Dermis microvascular lymphatic vessel endothelial cell (primary cell): ENCODE results near the gene VPREB3. TPM values are rescaled to one million over a fixed set of nuclear protein-coding genes. Genes with fewer than 3 reads are reported as not detected.

Experiments
- total RNA-seq: library from RNA; depleted of rRNA; stranded (reverse); fragments of >200 nt; gene quantifications from 2 replicates; pipeline ENCODE4 v1.2.1, GENCODE V29; 2014

Gene VPREB3
- total RNA-seq, 1 donor from 2014 or later = not detected

Other genes with a start within 250 kb of the VPREB3 start
- not detected in 2 replicates for gene IGLL1, start 174.1 kb downstream of the VPREB3 start, total RNA-seq
- 0.13 TPM in 1 of 2 replicates, not detected in the other for gene DRICH1, start 122.1 kb downstream of the VPREB3 start, total RNA-seq
- gene RGL4, start 63.4 kb downstream of the VPREB3 start, total RNA-seq = not detected in 2 replicates
- 1.4 and 1.9 TPM in 2 replicates for gene ZNF70, start 3.3 kb downstream of the VPREB3 start, total RNA-seq
- 0.38 and 0.64 TPM in 2 replicates for gene C22orf15, start 8.6 kb upstream of the VPREB3 start, total RNA-seq
- gene CHCHD10, start 13.5 kb upstream of the VPREB3 start, total RNA-seq = 7.4 and 15.2 TPM in 2 replicates
- gene MMP11, start 18.4 kb upstream of the VPREB3 start, total RNA-seq = 5.3 and 6.8 TPM in 2 replicates
- gene SMARCB1, start 32.5 kb upstream of the VPREB3 start, total RNA-seq = 19.1 and 24.4 TPM in 2 replicates
- gene DERL3, start 84.6 kb upstream of the VPREB3 start, total RNA-seq = 0.76 and 1.2 TPM in 2 replicates
- gene SLC2A11, start 103.5 kb upstream of the VPREB3 start, total RNA-seq = 4.6 and 5.3 TPM in 2 replicates
- gene MIF, start 140.0 kb upstream of the VPREB3 start, total RNA-seq = 256 and 348 TPM in 2 replicates
- gene GSTT2B, start 206.8 kb upstream of the VPREB3 start, total RNA-seq = 5.4 and 7.0 TPM in 2 replicates
- gene DDTL, start 212.5 kb upstream of the VPREB3 start, total RNA-seq = 5.2 and 6.2 TPM in 2 replicates
- gene DDT, start 220.0 kb upstream of the VPREB3 start, total RNA-seq = 108 and 138 TPM in 2 replicates
- 0.13 and 1.1 TPM in 2 replicates for gene GSTT2, start 225.7 kb upstream of the VPREB3 start, total RNA-seq